CD4-positive, alpha-beta T cell treated with Interleukin-2 at 100 ng/mL for 4 hours (primary cell): ENCODE measurements around the gene SH3RF3.

ENCODE experiments used
- DNase-seq: peaks from one replicate; pipeline ENCODE4 v3.0.0-alpha.2; 2020; ENCODE audit warnings: low spot score

SH3RF3 gene

GRCh38 chr2:109418716-109419115 is 289.7 kb downstream of the SH3RF3 start:
- no peak for DNase-seq

- DNase-seq: no peak
Observed at GRCh38 chr2:109419171-109419756, 290.3 kb downstream of the SH3RF3 start.

- no peak for DNase-seq
Observed at GRCh38 chr2:109419960-109420370, 291.0 kb downstream of the SH3RF3 start.

GRCh38 chr2:109421101-109421500 is 292.1 kb downstream of the SH3RF3 start:
- DNase-seq: no peak

GRCh38 chr2:109421642-109422041 is 292.6 kb downstream of the SH3RF3 start:
- no peak for DNase-seq

- DNase-seq: no peak
Observed at GRCh38 chr2:109422071-109422757, 293.2 kb downstream of the SH3RF3 start.

- DNase-seq: no peak
Observed at GRCh38 chr2:109422758-109423500, 293.9 kb downstream of the SH3RF3 start.

GRCh38 chr2:109423556-109424359 is 294.8 kb downstream of the SH3RF3 start:
- no peak for DNase-seq

- DNase-seq: no peak
Observed at GRCh38 chr2:109425411-109425810, 296.4 kb downstream of the SH3RF3 start.

GRCh38 chr2:109427661-109428091 is 298.7 kb downstream of the SH3RF3 start:
- no peak for DNase-seq

GRCh38 chr2:109428281-109428680 is 299.3 kb downstream of the SH3RF3 start:
- no peak for DNase-seq

- DNase-seq: no peak
Observed at GRCh38 chr2:109428841-109429566, 300.0 kb downstream of the SH3RF3 start.

- DNase-seq: no peak
Observed at GRCh38 chr2:109429567-109430328, 300.7 kb downstream of the SH3RF3 start.

- no peak for DNase-seq
Observed at GRCh38 chr2:109430329-109430636, 301.3 kb downstream of the SH3RF3 start.

GRCh38 chr2:109432421-109432820 is 303.4 kb downstream of the SH3RF3 start:
- no peak for DNase-seq

GRCh38 chr2:109433486-109433885 is 304.5 kb downstream of the SH3RF3 start:
- no peak for DNase-seq

- DNase-seq: no peak
Observed at GRCh38 chr2:109433926-109434325, 304.9 kb downstream of the SH3RF3 start.

- DNase-seq: no peak
Observed at GRCh38 chr2:109434351-109434750, 305.3 kb downstream of the SH3RF3 start.

GRCh38 chr2:109435066-109435690 is 306.2 kb downstream of the SH3RF3 start:
- no peak for DNase-seq

- no peak for DNase-seq
Observed at GRCh38 chr2:109435901-109436598, 307.0 kb downstream of the SH3RF3 start.
